Measurements from ENCODE around the gene NGEF.

The NGEF gene

GRCh38 chr2:233003658-233004555, 9.1 kb downstream of the NGEF start:
- H3K27ac Mint-ChIP-seq = no peak overlapping the region
- no peak overlapping the region for H3K4me3 Mint-ChIP-seq
- no peaks in the 10 kb centered on the region for H3K9me3 Mint-ChIP-seq
- DNase-seq = no peak
- no peaks in the 10 kb centered on the region for H3K36me3 Mint-ChIP-seq
- CTCF ChIA-PET = no interaction called here
- H3K4me1 Mint-ChIP-seq = no peaks in the 10 kb centered on the region
- peaks cover 30% of the 10 kb centered on the region for H3K27me3 Mint-ChIP-seq

- H3K27ac Mint-ChIP-seq = no peak overlapping the region
- no peaks in the 10 kb centered on the region for H3K4me1 Mint-ChIP-seq
- H3K36me3 Mint-ChIP-seq = no peaks in the 10 kb centered on the region
- DNase-seq = no peak
- H3K27me3 Mint-ChIP-seq = peaks cover 29% of the 10 kb centered on the region
- CTCF ChIA-PET = no interaction called here
- no peaks in the 10 kb centered on the region for H3K9me3 Mint-ChIP-seq
- no peak overlapping the region for H3K4me3 Mint-ChIP-seq
Observed at GRCh38 chr2:233002829-233003657, 10.0 kb downstream of the NGEF start.

GRCh38 chr2:233000886-233001750, 11.9 kb downstream of the NGEF start:
- H3K27me3 Mint-ChIP-seq = peaks cover 29% of the 10 kb centered on the region
- no peaks in the 10 kb centered on the region for H3K36me3 Mint-ChIP-seq
- no peak overlapping the region for H3K4me3 Mint-ChIP-seq
- CTCF ChIA-PET = no interaction called here
- no peaks in the 10 kb centered on the region for H3K4me1 Mint-ChIP-seq
- no peak for DNase-seq
- H3K9me3 Mint-ChIP-seq = no peaks in the 10 kb centered on the region
- no peak overlapping the region for H3K27ac Mint-ChIP-seq

- Mint-ChIP-seq H3K9me3 (no peaks in the 10 kb centered on the region), H3K27me3 (peaks cover 15% of the 10 kb centered on the region), H3K4me1 (no peaks in the 10 kb centered on the region), H3K36me3 (no peaks in the 10 kb centered on the region), H3K27ac (no peak overlapping the region), H3K4me3 (no peak overlapping the region)
- CTCF ChIA-PET = interaction anchor here (0.6 kb wide), 1 partner anchor 13 kb away, joined by 3 read pairs; no protein-coding TSS in a partner anchor
- no peak for DNase-seq
Observed at GRCh38 chr2:232999354-232999753, 13.7 kb downstream of the NGEF start.

- CTCF ChIA-PET = no interaction called here
- Mint-ChIP-seq H3K9me3 (no peaks in the 10 kb centered on the region), H3K4me3 (no peak overlapping the region), H3K36me3 (no peaks in the 10 kb centered on the region), H3K4me1 (no peaks in the 10 kb centered on the region), H3K27ac (no peak overlapping the region), H3K27me3 (peaks cover 10% of the 10 kb centered on the region)
- DNase-seq = no peak
Observed at GRCh38 chr2:232998666-232998985, 14.4 kb downstream of the NGEF start.

- Mint-ChIP-seq H3K27ac (no peak overlapping the region), H3K27me3 (peaks cover 6% of the 10 kb centered on the region), H3K36me3 (no peaks in the 10 kb centered on the region), H3K4me3 (no peak overlapping the region), H3K9me3 (no peaks in the 10 kb centered on the region), H3K4me1 (no peaks in the 10 kb centered on the region)
- CTCF ChIA-PET = no interaction called here
- no peak for DNase-seq
Observed at GRCh38 chr2:232997749-232998665, 15.0 kb downstream of the NGEF start.

- H3K27me3 Mint-ChIP-seq = peaks cover 3% of the 10 kb centered on the region
- H3K27ac Mint-ChIP-seq = no peak overlapping the region
- no peak for DNase-seq
- CTCF ChIA-PET = no interaction called here
- H3K36me3 Mint-ChIP-seq = no peaks in the 10 kb centered on the region
- no peak overlapping the region for H3K4me3 Mint-ChIP-seq
- no peaks in the 10 kb centered on the region for H3K9me3 Mint-ChIP-seq
- H3K4me1 Mint-ChIP-seq = no peaks in the 10 kb centered on the region
Observed at GRCh38 chr2:232994446-232994845, 18.6 kb downstream of the NGEF start.

- no peaks in the 10 kb centered on the region for H3K9me3 Mint-ChIP-seq
- no peak overlapping the region for H3K4me3 Mint-ChIP-seq
- CTCF ChIA-PET = no interaction called here
- peaks cover 7% of the 10 kb centered on the region for H3K27me3 Mint-ChIP-seq
- no peak for DNase-seq
- H3K27ac Mint-ChIP-seq = no peak overlapping the region
- no peaks in the 10 kb centered on the region for H3K36me3 Mint-ChIP-seq
- H3K4me1 Mint-ChIP-seq = no peaks in the 10 kb centered on the region
Observed at GRCh38 chr2:232993231-232993821, 19.7 kb downstream of the NGEF start.

- peaks cover 4% of the 10 kb centered on the region for H3K9me3 Mint-ChIP-seq
- H3K27ac Mint-ChIP-seq = no peak overlapping the region
- no peak for DNase-seq
- H3K4me3 Mint-ChIP-seq = no peak overlapping the region
- H3K36me3 Mint-ChIP-seq = no peaks in the 10 kb centered on the region
- peaks cover 30% of the 10 kb centered on the region for H3K27me3 Mint-ChIP-seq
- H3K4me1 Mint-ChIP-seq = no peaks in the 10 kb centered on the region
- CTCF ChIA-PET = interaction anchor here (0.7 kb wide), 1 partner anchor 14 kb away, joined by 3 read pairs; no protein-coding TSS in a partner anchor
Observed at GRCh38 chr2:232986155-232986554, 26.9 kb downstream of the NGEF start.

GRCh38 chr2:232984451-232985207, 28.4 kb downstream of the NGEF start:
- no peak for DNase-seq
- Mint-ChIP-seq H3K4me1 (no peaks in the 10 kb centered on the region), H3K27me3 (peaks cover 34% of the 10 kb centered on the region), H3K4me3 (no peak overlapping the region), H3K36me3 (no peaks in the 10 kb centered on the region), H3K9me3 (peaks cover 4% of the 10 kb centered on the region), H3K27ac (no peak overlapping the region)
- CTCF ChIA-PET = no interaction called here

GRCh38 chr2:232983669-232984140, 29.4 kb downstream of the NGEF start:
- CTCF ChIA-PET = interaction anchor here (0.7 kb wide), 2 partner anchors 22 to 1297 kb away, joined by 3 to 4 read pairs; no protein-coding TSS in a partner anchor
- Mint-ChIP-seq H3K9me3 (peaks cover 4% of the 10 kb centered on the region), H3K4me1 (no peaks in the 10 kb centered on the region), H3K27me3 (peaks cover 34% of the 10 kb centered on the region), H3K4me3 (no peak overlapping the region), H3K36me3 (no peaks in the 10 kb centered on the region), H3K27ac (no peak overlapping the region)
- no peak for DNase-seq

- H3K27ac Mint-ChIP-seq = no peak overlapping the region
- H3K27me3 Mint-ChIP-seq = peaks cover 30% of the 10 kb centered on the region
- peaks cover 4% of the 10 kb centered on the region for H3K9me3 Mint-ChIP-seq
- CTCF ChIA-PET = interaction anchor here (0.6 kb wide), 1 partner anchor 363 kb away, joined by 3 read pairs; no protein-coding TSS in a partner anchor
- DNase-seq = no peak
- H3K36me3 Mint-ChIP-seq = no peaks in the 10 kb centered on the region
- no peak overlapping the region for H3K4me3 Mint-ChIP-seq
- no peaks in the 10 kb centered on the region for H3K4me1 Mint-ChIP-seq
Observed at GRCh38 chr2:232982926-232983668, 30.0 kb downstream of the NGEF start.

Measured in activated naive CD4-positive, alpha-beta T cell treated with anti-CD3 and anti-CD28 coated beads, Interleukin-2, amount 10 ng/mL, durations not matched to agents 7 days and 5 days (primary cell).